ENCODE measurements around the gene SNRPA.

DNA sequence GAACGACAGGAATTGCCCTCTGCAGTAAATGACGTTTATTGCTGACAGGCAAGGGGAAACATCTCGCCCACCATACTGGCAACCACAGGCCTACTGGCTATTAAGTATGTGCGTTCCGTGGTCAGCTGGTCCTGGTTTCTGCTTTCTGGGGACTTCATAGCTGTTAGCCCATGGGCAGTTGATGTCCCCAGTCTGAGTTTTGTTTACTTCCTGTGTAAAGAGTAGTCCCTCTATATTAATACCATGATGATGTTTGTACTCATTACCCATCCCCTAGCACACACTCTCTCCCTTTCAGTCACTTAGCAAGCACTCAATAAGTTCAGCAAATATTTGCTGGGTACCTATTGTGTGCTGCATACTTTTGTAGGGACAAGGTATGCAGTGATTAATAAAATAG lies 17.9 kb downstream of the SNRPA start:
- TF ChIP-seq EP300 (IDR thresholded peaks at IDR 0.05) (no peak), POLR2A (IDR thresholded peaks at IDR 0.05) (no peak)
- TF ChIP-seq, protein P1, sequence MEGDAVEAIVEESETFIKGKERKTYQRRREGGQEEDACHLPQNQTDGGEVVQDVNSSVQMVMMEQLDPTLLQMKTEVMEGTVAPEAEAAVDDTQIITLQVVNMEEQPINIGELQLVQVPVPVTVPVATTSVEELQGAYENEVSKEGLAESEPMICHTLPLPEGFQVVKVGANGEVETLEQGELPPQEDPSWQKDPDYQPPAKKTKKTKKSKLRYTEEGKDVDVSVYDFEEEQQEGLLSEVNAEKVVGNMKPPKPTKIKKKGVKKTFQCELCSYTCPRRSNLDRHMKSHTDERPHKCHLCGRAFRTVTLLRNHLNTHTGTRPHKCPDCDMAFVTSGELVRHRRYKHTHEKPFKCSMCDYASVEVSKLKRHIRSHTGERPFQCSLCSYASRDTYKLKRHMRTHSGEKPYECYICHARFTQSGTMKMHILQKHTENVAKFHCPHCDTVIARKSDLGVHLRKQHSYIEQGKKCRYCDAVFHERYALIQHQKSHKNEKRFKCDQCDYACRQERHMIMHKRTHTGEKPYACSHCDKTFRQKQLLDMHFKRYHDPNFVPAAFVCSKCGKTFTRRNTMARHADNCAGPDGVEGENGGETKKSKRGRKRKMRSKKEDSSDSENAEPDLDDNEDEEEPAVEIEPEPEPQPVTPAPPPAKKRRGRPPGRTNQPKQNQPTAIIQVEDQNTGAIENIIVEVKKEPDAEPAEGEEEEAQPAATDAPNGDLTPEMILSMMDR (IDR thresholded peaks at IDR 0.05), result no peak
